Measurements from ENCODE around the gene CBX8. TPM values are rescaled to one million over a fixed set of nuclear protein-coding genes. Genes with fewer than 3 reads are reported as not detected.

CBX8 gene
- total and polyA plus RNA-seq, 2 of the 13 experiments (the other 11 are each of a cell fraction or from before 2014, with no cell fraction given) = 0.34 to 12.6 TPM

- TF ChIP-seq DR1 (CRISPR knock-in tag; IDR thresholded peaks at IDR 0.05) = no peak
- no peak for TF ChIP-seq MXI1 (IDR thresholded peaks at IDR 0.05; ENCODE audit: borderline replicate concordance, low read depth, low read length)
- TF ChIP-seq EZH2 (conservative IDR thresholded peaks at IDR 0.05; ENCODE audit: low read depth, low read length) = no peak
- TF ChIP-seq ZSCAN21 (CRISPR knock-in tag; IDR thresholded peaks at IDR 0.05; ENCODE audit: borderline replicate concordance) = no peak
- no peak for TF ChIP-seq TRIM24 (CRISPR knock-in tag; IDR thresholded peaks at IDR 0.05)
- no peak for TF ChIP-seq TSC22D2 (CRISPR knock-in tag; IDR thresholded peaks at IDR 0.05; ENCODE audit: borderline replicate concordance)
- TF ChIP-seq ZFP62 (CRISPR knock-in tag; IDR thresholded peaks at IDR 0.05) = no peak
- TF ChIP-seq MIER3 (CRISPR knock-in tag; IDR thresholded peaks at IDR 0.05; ENCODE audit: borderline replicate concordance) = peak; percentile 98
- TF ChIP-seq, protein P1, sequence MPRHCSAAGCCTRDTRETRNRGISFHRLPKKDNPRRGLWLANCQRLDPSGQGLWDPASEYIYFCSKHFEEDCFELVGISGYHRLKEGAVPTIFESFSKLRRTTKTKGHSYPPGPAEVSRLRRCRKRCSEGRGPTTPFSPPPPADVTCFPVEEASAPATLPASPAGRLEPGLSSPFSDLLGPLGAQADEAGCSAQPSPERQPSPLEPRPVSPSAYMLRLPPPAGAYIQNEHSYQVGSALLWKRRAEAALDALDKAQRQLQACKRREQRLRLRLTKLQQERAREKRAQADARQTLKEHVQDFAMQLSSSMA (CRISPR knock-in tag; IDR thresholded peaks at IDR 0.05) = peak; percentile 44; the same call in 1 of the 2 replicates
- peak; percentile 34 for TF ChIP-seq ZFY (CRISPR knock-in tag; IDR thresholded peaks at IDR 0.05)
- TF ChIP-seq ZNF713 (CRISPR knock-in tag; IDR thresholded peaks at IDR 0.05) = no peak
- peak; percentile 97 for TF ChIP-seq ZNF710 (CRISPR knock-in tag; IDR thresholded peaks at IDR 0.05; ENCODE audit: borderline replicate concordance)
- no peak for TF ChIP-seq ZNF790 (CRISPR knock-in tag; IDR thresholded peaks at IDR 0.05; ENCODE audit: borderline replicate concordance)
- no peak for TF ChIP-seq ZNF468 (CRISPR knock-in tag; IDR thresholded peaks at IDR 0.05)
- no peak for TF ChIP-seq ZBTB33 (CRISPR knock-in tag; IDR thresholded peaks at IDR 0.05)
- TF ChIP-seq NR2C2 (CRISPR knock-in tag; IDR thresholded peaks at IDR 0.05; ENCODE audit: borderline replicate concordance) = peak; percentile 79
- TF ChIP-seq ZNF781 (CRISPR knock-in tag; IDR thresholded peaks at IDR 0.05; ENCODE audit: borderline replicate concordance, not compliant biosample characterization) = no peak
- TF ChIP-seq DMAP1 (CRISPR knock-in tag; IDR thresholded peaks at IDR 0.05) = peak; percentile 51; the same call in 1 of the 2 replicates
- TF ChIP-seq ZSCAN12 (CRISPR knock-in tag; IDR thresholded peaks at IDR 0.05) = 0 out of 2 replicates have a peak, but pooled peaks have one; percentile 40
- no peak for TF ChIP-seq ZNF773 (CRISPR knock-in tag; IDR thresholded peaks at IDR 0.05; ENCODE audit: borderline replicate concordance)
- TF ChIP-seq ZNF124 (CRISPR knock-in tag; IDR thresholded peaks at IDR 0.05) = peak; percentile 90
- TF ChIP-seq NFE2L1 (CRISPR knock-in tag; IDR thresholded peaks at IDR 0.05; ENCODE audit: borderline replicate concordance) = no peak
- TF ChIP-seq NCOA1 (CRISPR knock-in tag; IDR thresholded peaks at IDR 0.05) = no peak; the same call in 1 of the 2 replicates
- TF ChIP-seq CREBL2 (CRISPR knock-in tag; IDR thresholded peaks at IDR 0.05; ENCODE audit: borderline replicate concordance) = no peak
- peak; percentile 82 for TF ChIP-seq ZNF556 (CRISPR knock-in tag; IDR thresholded peaks at IDR 0.05; ENCODE audit: borderline replicate concordance)
- TF ChIP-seq FOXJ3 (CRISPR knock-in tag; IDR thresholded peaks at IDR 0.05; ENCODE audit: borderline replicate concordance) = peak; percentile 91
- TF ChIP-seq RBM22 (optimal IDR thresholded peaks at IDR 0.05; ENCODE audit: low read length) = no peak
Measured at GRCh38 chr17:79822583-79823124, 25.8 kb upstream of the CBX8 start (continued).

Measured in HepG2 (cell line).